MG63 (cell line): ENCODE data around the gene MAGEA9. TPM values are rescaled to one million over a fixed set of nuclear protein-coding genes. Genes with fewer than 3 reads are reported as not detected.

Experiments
- total RNA-seq: library from RNA; depleted of rRNA; stranded (reverse); fragments of >200 nt; shearing (Covaris generic); gene quantifications from 2 replicates; pipeline ENCODE4 v1.2.3, GENCODE V29; 2014; ENCODE audit warnings: low replicate concordance; rRNA removed

The MAGEA9 gene
- total RNA-seq, 1 experiment from 2014 or later, result not detected

Other genes starting within 250 kb of the MAGEA9 start
- 33.5 and 41.1 TPM in 2 replicates for gene EOLA1, start 240.9 kb upstream of the MAGEA9 start, total RNA-seq
- not detected in 2 replicates for gene HSFX3, start 232.0 kb upstream of the MAGEA9 start, total RNA-seq
- gene MAGEA9B, start 194.5 kb upstream of the MAGEA9 start, total RNA-seq, result not detected in 2 replicates
- gene HSFX2, start 186.6 kb upstream of the MAGEA9 start, total RNA-seq, result not detected in 2 replicates
- gene TMEM185A, start 150.1 kb upstream of the MAGEA9 start, total RNA-seq, result 11.0 and 18.8 TPM in 2 replicates
- gene MAGEA11, start 69.9 kb upstream of the MAGEA9 start, total RNA-seq, result not detected in 2 replicates
- not detected in 2 replicates for gene HSFX1, start 7.9 kb upstream of the MAGEA9 start, total RNA-seq
- not detected in 2 replicates for gene MAGEA8, start 99.3 kb downstream of the MAGEA9 start, total RNA-seq
- not detected in 2 replicates for gene HSFX4, start 147.6 kb downstream of the MAGEA9 start, total RNA-seq
- 50.6 and 51.1 TPM in 2 replicates for gene EOLA2, start 156.6 kb downstream of the MAGEA9 start, total RNA-seq